Neural cell (in vitro differentiated cells): Measurements from ENCODE around the gene LIPC.

Source experiments
- EZH2 ChIP-seq: fragments of 200-600, 300-800 bp; shearing (Covaris generic), sonication (generic); IDR thresholded peaks from 2 replicates; pipeline ENCODE4 v1.6.1; 2014; ENCODE audit warnings: antibody characterized with exemption, low read length, borderline replicate concordance, mild to moderate bottlenecking; ENCODE audit not compliant: insufficient read depth, poor library complexity, severe bottlenecking
- POLR2AphosphoS5 ChIP-seq: IDR thresholded peaks from 2 replicates; pipeline ENCODE4 v1.6.1; 2012
- RAD21 ChIP-seq: fragments of 450-650 bp; conservative IDR thresholded peaks from 2 replicates; pipeline ENCODE4 v1.6.1; 2014; ENCODE audit warnings: antibody characterized with exemption, mild to moderate bottlenecking, moderate library complexity
- REST ChIP-seq: IDR thresholded peaks from 2 replicates; pipeline ENCODE4 v1.6.1; 2012; ENCODE audit warnings: borderline replicate concordance
- TAF1 ChIP-seq: IDR thresholded peaks from 2 replicates; pipeline ENCODE4 v1.6.1; 2012; ENCODE audit warnings: low read depth
- TF ChIP-seq, protein P1 (sequence below): fragments of 450-650 bp; IDR thresholded peaks from 2 replicates; pipeline ENCODE4 v1.5.1; 2014; ENCODE audit warnings: antibody characterized with exemption, mild to moderate bottlenecking, moderate library complexity; ENCODE audit not compliant: poor library complexity, severe bottlenecking

- TF ChIP-seq, protein P1, sequence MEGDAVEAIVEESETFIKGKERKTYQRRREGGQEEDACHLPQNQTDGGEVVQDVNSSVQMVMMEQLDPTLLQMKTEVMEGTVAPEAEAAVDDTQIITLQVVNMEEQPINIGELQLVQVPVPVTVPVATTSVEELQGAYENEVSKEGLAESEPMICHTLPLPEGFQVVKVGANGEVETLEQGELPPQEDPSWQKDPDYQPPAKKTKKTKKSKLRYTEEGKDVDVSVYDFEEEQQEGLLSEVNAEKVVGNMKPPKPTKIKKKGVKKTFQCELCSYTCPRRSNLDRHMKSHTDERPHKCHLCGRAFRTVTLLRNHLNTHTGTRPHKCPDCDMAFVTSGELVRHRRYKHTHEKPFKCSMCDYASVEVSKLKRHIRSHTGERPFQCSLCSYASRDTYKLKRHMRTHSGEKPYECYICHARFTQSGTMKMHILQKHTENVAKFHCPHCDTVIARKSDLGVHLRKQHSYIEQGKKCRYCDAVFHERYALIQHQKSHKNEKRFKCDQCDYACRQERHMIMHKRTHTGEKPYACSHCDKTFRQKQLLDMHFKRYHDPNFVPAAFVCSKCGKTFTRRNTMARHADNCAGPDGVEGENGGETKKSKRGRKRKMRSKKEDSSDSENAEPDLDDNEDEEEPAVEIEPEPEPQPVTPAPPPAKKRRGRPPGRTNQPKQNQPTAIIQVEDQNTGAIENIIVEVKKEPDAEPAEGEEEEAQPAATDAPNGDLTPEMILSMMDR = no peak
- no peak for TF ChIP-seq POLR2AphosphoS5
- TF ChIP-seq EZH2 = no peak
- TF ChIP-seq TAF1 = no peak
- TF ChIP-seq REST = no peak
- TF ChIP-seq RAD21 = no peak
Measured at GRCh38 chr15:58490888-58491473, 59.2 kb downstream of the LIPC start.
